Measurements from ENCODE around the gene MYL11.

The MYL11 gene

GRCh38 chr16:30370456-30371247 lies 4.0 kb upstream of the MYL11 start, which contains the start of gene TBC1D10B:
TBC1D10B (minus strand) TSS chr16:30370494; CDS start chr16:30370183, 311 bp downstream.
- DNase-seq (ENCODE audit: low read depth, low spot score) = peak; percentile 100

- DNase-seq (ENCODE audit: low read depth, low spot score) = no peak
These were observed 3.3 kb upstream of the MYL11 start for GRCh38 chr16:30371248-30371816.

- DNase-seq (ENCODE audit: low read depth, low spot score) = no peak
These were observed 2.4 kb upstream of the MYL11 start for GRCh38 chr16:30372038-30372712.

- DNase-seq (ENCODE audit: low read depth, low spot score) = no peak
These were observed 1.9 kb upstream of the MYL11 start for GRCh38 chr16:30372725-30373124.

- peak; percentile 52 for DNase-seq (ENCODE audit: low read depth, low spot score)
These were observed 1.3 kb downstream of the MYL11 start for GRCh38 chr16:30375864-30376263.

GRCh38 chr16:30376461-30376902 lies 1.9 kb downstream of the MYL11 start:
- DNase-seq (ENCODE audit: low read depth, low spot score) = no peak

- peak; percentile 59 for DNase-seq (ENCODE audit: low read depth, low spot score)
These were observed 2.6 kb downstream of the MYL11 start for GRCh38 chr16:30377050-30377811.

- DNase-seq (ENCODE audit: low read depth, low spot score) = peak; percentile 91
These were observed 3.2 kb downstream of the MYL11 start for GRCh38 chr16:30377812-30378235.

GRCh38 chr16:30378236-30379157 lies 3.9 kb downstream of the MYL11 start:
- DNase-seq (ENCODE audit: low read depth, low spot score) = peak; percentile 99

- DNase-seq (ENCODE audit: low read depth, low spot score) = no peak
These were observed 4.7 kb downstream of the MYL11 start for GRCh38 chr16:30379158-30379783.

GRCh38 chr16:30380072-30380802 lies 5.6 kb downstream of the MYL11 start:
- no peak for DNase-seq (ENCODE audit: low read depth, low spot score)

GRCh38 chr16:30380803-30381208 lies 6.2 kb downstream of the MYL11 start:
- DNase-seq (ENCODE audit: low read depth, low spot score) = peak; percentile 65

- DNase-seq (ENCODE audit: low read depth, low spot score) = peak; percentile 63
These were observed 6.9 kb downstream of the MYL11 start for GRCh38 chr16:30381291-30382041.

- DNase-seq (ENCODE audit: low read depth, low spot score) = no peak
These were observed 7.7 kb downstream of the MYL11 start, which contains the start of gene SEPTIN1 for GRCh38 chr16:30382111-30382881. SEPTIN1 (minus strand) TSS chr16:30382561; CDS start chr16:30382542, 19 bp downstream.

- DNase-seq (ENCODE audit: low read depth, low spot score) = no peak
These were observed 8.9 kb downstream of the MYL11 start for GRCh38 chr16:30383521-30383920.

GRCh38 chr16:30394592-30395154 lies 20.1 kb downstream of the MYL11 start:
- DNase-seq (ENCODE audit: low read depth, low spot score) = peak; percentile 67
